Lower lobe of right lung (tissue), 2 donors: ENCODE results near the gene PACRG. TPM values are rescaled to one million over a fixed set of nuclear protein-coding genes. Genes with fewer than 3 reads are reported as not detected.
A peak's percentile ranks its signal among the peaks of the same experiment; 100 is the strongest.

ENCODE experiments used
- ATAC-seq, 2 donors: fragments of 200-7000 bp; cut with Tn5 transposase; one replicate each; pipeline ENCODE4 v1.9.1; 2020 to 2022; ENCODE audit warnings: mild to moderate bottlenecking in 2 of 2, moderate library complexity in 2 of 2
- DNase-seq: peaks from one replicate; pipeline ENCODE4 v3.0.0-alpha.2; 2020
- H3K27ac ChIP-seq: fragments of 200-600 bp; one replicate; pipeline ENCODE4 v1.8.0; 2022
- H3K27me3 ChIP-seq: fragments of 200-600 bp; one replicate; pipeline ENCODE4 v1.8.0; 2022; ENCODE audit warnings: low read depth
- H3K36me3 ChIP-seq: fragments of 200-600 bp; one replicate; pipeline ENCODE4 v1.8.0; 2022; ENCODE audit warnings: mild to moderate bottlenecking
- H3K4me1 ChIP-seq: fragments of 200-600 bp; one replicate; pipeline ENCODE4 v1.8.0; 2022
- H3K4me3 ChIP-seq: fragments of 200-600 bp; one replicate; pipeline ENCODE4 v1.8.0; 2022; ENCODE audit warnings: mild to moderate bottlenecking
- H3K9me3 ChIP-seq: fragments of 200-600 bp; one replicate; pipeline ENCODE4 v1.8.0; 2022
- intact Hi-C: fragments of 100-400 bp; cut with DNase I; formaldehyde crosslinking; loops from one replicate; pipeline ENCODE4 v1.11.0; 2022
- total RNA-seq: library from RNA; stranded (reverse); fragmentation: NEBNext Ultra II Directional; extraction: Animal tissue kit (Norgen Biotek cat#: 25700); gene quantifications from one replicate; pipeline ENCODE4 v1.2.1, GENCODE V29; 2021
- TF ChIP-seq, protein P1 (sequence below): fragments of 200-600 bp; IDR thresholded peaks from one replicate; pipeline ENCODE4 v1.8.0; 2022; ENCODE audit warnings: antibody characterized with exemption, mild to moderate bottlenecking
- donor health status: DM: no; HTN: yes; CAD: no; lungs with severe emphysema.

Gene PACRG
- total RNA-seq, 1 donor from 2014 or later: 5.5 TPM

DNA sequence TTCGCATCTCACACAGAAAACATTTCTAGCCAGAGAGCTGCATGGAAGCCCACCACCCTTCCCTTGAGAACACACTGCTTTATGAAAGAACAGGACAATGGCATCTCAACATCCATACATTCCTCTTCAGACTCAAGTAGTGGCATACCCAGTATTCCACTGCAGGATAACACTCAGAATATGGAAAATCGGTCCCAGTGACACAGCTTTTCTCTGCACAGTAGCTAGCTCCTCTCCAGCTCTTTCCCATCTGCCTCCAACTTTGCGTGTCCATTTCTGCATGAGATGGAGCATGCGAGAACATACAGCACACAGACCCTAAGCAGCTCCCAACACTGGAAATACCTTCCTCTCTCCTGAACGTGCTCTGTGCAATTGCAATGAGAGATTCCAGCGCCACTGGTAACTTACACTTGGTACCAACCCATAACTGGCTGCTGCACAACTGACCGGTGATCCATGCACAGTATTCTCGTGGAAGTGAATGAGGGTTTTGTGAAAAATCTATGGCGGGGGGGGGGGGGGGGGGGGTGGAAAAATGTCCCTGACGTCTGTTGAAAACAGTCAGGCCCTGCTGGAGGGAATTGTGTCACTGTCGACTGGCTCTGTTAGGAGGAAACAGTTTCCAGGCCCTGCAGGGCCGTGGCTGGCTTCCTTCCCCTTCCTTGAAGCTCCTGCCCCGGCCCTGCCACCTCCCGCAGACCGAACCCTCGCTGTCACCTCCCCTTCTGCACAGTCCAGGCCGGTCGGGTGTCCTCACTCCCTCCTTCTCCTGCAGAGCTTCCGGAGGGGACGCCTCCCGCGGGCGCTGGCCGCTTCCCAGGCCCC, 420.9 kb downstream of the PACRG start:
- Histone ChIP-seq H3K9me3 (no peaks in the 10 kb centered on the region), H3K4me1 (no peaks in the 10 kb centered on the region), H3K4me3 (no peak overlapping the region), H3K27me3 (peaks cover 6% of the 10 kb centered on the region), H3K27ac (no peak overlapping the region), H3K36me3 (no peaks in the 10 kb centered on the region)
- TF ChIP-seq, protein P1, sequence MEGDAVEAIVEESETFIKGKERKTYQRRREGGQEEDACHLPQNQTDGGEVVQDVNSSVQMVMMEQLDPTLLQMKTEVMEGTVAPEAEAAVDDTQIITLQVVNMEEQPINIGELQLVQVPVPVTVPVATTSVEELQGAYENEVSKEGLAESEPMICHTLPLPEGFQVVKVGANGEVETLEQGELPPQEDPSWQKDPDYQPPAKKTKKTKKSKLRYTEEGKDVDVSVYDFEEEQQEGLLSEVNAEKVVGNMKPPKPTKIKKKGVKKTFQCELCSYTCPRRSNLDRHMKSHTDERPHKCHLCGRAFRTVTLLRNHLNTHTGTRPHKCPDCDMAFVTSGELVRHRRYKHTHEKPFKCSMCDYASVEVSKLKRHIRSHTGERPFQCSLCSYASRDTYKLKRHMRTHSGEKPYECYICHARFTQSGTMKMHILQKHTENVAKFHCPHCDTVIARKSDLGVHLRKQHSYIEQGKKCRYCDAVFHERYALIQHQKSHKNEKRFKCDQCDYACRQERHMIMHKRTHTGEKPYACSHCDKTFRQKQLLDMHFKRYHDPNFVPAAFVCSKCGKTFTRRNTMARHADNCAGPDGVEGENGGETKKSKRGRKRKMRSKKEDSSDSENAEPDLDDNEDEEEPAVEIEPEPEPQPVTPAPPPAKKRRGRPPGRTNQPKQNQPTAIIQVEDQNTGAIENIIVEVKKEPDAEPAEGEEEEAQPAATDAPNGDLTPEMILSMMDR: no peak
- no peak for DNase-seq
- intact Hi-C loops: no loop called here
- peak in 1 of 2 donors; percentile 39 for ATAC-seq

DNA sequence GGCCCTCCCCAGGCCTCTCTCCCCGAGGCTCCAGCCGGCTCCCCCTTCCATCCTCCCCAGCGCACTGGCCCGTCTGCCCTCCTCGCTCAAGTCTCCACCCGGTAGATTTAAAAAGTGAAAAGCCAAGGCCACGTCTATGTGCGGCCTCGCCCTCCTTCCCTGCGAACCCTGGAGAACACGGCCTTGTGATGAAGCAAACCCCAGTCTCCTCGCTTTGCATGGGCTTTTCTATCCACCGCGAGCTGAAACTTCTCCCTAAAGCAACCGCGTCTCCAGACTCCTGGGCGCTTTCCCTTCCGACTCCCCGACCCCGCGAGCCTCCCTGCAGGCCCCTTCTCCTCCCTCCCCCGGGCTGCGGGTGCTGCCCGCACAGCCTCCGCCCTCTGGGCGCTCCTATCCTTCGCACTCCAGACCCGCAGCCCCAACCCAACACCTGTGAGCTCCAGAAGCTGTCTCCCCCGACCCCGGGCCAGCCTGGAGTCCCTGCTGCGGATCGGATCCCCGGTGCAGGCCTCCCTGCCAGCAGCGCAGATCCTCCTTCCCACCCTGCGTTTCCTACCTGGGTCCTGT, 421.6 kb downstream of the PACRG start:
- DNase-seq (no peak), ATAC-seq (peak in 1 of 2 donors; percentile 17)
- H3K4me3 ChIP-seq: no peak overlapping the region
- peaks cover 6% of the 10 kb centered on the region for H3K27me3 ChIP-seq
- intact Hi-C loops: no loop called here
- H3K27ac ChIP-seq: no peak overlapping the region
- no peaks in the 10 kb centered on the region for H3K4me1 ChIP-seq
- no peaks in the 10 kb centered on the region for H3K36me3 ChIP-seq
- H3K9me3 ChIP-seq: no peaks in the 10 kb centered on the region
- TF ChIP-seq, protein P1: no peak

DNA sequence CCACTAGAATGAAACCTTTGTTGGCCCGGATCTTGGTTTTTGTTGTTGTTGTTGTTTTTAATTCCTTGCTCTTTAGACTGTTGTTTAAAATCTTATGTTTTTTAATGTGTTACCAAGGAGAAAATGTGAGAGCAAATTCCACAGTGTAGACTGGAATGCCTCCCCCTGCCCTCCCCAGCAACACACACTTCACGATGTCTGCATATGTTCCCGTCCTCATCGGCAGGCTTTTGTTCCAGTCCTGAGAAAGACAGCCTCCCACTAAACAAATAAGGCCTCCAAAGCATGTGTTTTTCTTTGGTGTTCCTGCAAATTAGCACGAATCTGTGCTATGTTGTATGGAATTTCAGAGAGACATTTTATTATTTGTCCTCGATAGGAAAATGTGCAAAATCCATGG, 423.4 kb downstream of the PACRG start:
- peaks cover 6% of the 10 kb centered on the region for H3K27me3 ChIP-seq
- no peaks in the 10 kb centered on the region for H3K4me1 ChIP-seq
- no peak for DNase-seq
- no peaks in the 10 kb centered on the region for H3K36me3 ChIP-seq
- no peak for ATAC-seq
- no peak overlapping the region for H3K4me3 ChIP-seq
- intact Hi-C loops: no loop called here
- no peak overlapping the region for H3K27ac ChIP-seq
- no peaks in the 10 kb centered on the region for H3K9me3 ChIP-seq
- TF ChIP-seq, protein P1: no peak

DNA sequence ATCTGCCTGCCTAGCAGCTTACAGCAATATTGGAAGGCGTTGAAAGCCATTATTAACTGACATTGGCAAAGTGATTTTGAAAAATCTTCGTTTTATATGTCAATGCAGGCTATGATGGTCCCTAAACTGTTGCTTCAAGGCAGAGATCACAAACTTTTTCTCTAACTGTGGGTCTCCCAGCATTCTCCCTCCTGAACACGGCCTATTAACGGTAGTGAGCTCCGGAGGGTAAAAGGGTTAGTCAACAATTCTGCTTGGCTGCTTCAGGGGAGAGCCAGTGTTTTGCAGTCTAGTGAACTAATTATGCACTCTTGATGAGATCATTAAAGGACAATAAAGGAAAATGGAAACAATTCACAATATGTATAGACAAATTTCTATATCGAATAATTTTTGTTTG, 424.9 kb downstream of the PACRG start:
- Histone ChIP-seq H3K36me3 (no peaks in the 10 kb centered on the region), H3K27me3 (peaks cover 6% of the 10 kb centered on the region), H3K4me3 (no peak overlapping the region), H3K9me3 (no peaks in the 10 kb centered on the region), H3K4me1 (no peaks in the 10 kb centered on the region), H3K27ac (no peak overlapping the region)
- ATAC-seq (no peak), DNase-seq (no peak)
- intact Hi-C loops: no loop called here
- TF ChIP-seq, protein P1: no peak

DNA sequence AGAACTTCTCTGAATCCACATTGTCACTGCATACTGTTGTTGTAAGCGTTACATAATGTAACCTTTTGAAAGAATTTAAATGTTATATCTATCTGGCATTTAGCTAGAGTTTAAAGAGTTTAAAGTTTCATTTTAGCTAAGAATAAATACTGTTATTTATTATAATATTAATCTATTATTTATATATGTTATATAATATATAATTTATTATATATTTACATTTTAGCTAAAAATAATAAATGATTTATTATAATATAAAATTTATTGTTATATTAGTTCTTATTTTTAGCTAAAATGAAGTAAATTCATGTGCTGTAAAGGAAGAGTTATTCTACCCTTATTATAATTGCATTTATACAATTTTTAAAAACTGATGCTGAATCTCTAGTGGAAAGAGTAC, 431.3 kb downstream of the PACRG start:
- no peaks in the 10 kb centered on the region for H3K9me3 ChIP-seq
- ATAC-seq: no peak

More for the DNA sequence above, 431.3 kb downstream of the PACRG start:
- Histone ChIP-seq H3K36me3 (no peaks in the 10 kb centered on the region), H3K27me3 (no peaks in the 10 kb centered on the region), H3K4me1 (no peaks in the 10 kb centered on the region), H3K4me3 (no peak overlapping the region), H3K27ac (no peak overlapping the region)
- intact Hi-C loops: no loop called here
- TF ChIP-seq, protein P1: no peak
- DNase-seq: no peak
